Progenitor cell of endocrine pancreas (in vitro differentiated cells): ENCODE results near the gene LRRC58. TPM values are rescaled to one million over a fixed set of nuclear protein-coding genes. Genes with fewer than 3 reads are reported as not detected.
"Not testable (repeated sequence)": the region's sequence is repeated elsewhere in the genome, so short reads cannot be mapped to it uniquely, and the experiment has no call there.

ENCODE experiments used
- DNase-seq: peaks from one replicate; pipeline ENCODE4 v3.0.0; 2021; ENCODE audit warnings: low spot score; ENCODE audit not compliant: unreplicated experiment
- H3K27ac Mint-ChIP-seq: 2 replicates; pipeline ENCODE4 v1.8.0; 2021; ENCODE audit warnings: mild to moderate bottlenecking, moderate library complexity, mixed read lengths
- H3K27me3 Mint-ChIP-seq: 2 replicates; pipeline ENCODE4 v1.8.0; 2021; ENCODE audit warnings: mixed read lengths
- H3K36me3 Mint-ChIP-seq: 2 replicates; pipeline ENCODE4 v1.8.0; 2022; ENCODE audit warnings: mixed read lengths; ENCODE audit not compliant: insufficient read depth
- H3K4me1 Mint-ChIP-seq: 2 replicates; pipeline ENCODE4 v1.8.0; 2021; ENCODE audit warnings: low read depth, mixed read lengths
- H3K4me3 Mint-ChIP-seq: 2 replicates; pipeline ENCODE4 v1.8.0; 2021; ENCODE audit warnings: low read depth, mild to moderate bottlenecking, moderate library complexity, mixed read lengths
- H3K9me3 Mint-ChIP-seq: 2 replicates; pipeline ENCODE4 v1.8.0; 2021; ENCODE audit warnings: low read depth, mixed read lengths
- total RNA-seq: library from RNA; stranded (reverse); gene quantifications from 2 replicates; pipeline ENCODE4 v1.2.1, GENCODE V29; 2021
- TF ChIP-seq, protein P1 (sequence below): fragments of 200-600 bp; sonication (generic); IDR thresholded peaks from one replicate; pipeline ENCODE4 v1.5.0; 2021; ENCODE audit warnings: antibody characterized with exemption, mild to moderate bottlenecking; ENCODE audit not compliant: unreplicated experiment

The LRRC58 gene
- total RNA-seq, 1 donor from 2014 or later: 14.0 TPM

- no peaks in the 10 kb centered on the region for H3K36me3 Mint-ChIP-seq
- DNase-seq: no peak
- TF ChIP-seq, protein P1, sequence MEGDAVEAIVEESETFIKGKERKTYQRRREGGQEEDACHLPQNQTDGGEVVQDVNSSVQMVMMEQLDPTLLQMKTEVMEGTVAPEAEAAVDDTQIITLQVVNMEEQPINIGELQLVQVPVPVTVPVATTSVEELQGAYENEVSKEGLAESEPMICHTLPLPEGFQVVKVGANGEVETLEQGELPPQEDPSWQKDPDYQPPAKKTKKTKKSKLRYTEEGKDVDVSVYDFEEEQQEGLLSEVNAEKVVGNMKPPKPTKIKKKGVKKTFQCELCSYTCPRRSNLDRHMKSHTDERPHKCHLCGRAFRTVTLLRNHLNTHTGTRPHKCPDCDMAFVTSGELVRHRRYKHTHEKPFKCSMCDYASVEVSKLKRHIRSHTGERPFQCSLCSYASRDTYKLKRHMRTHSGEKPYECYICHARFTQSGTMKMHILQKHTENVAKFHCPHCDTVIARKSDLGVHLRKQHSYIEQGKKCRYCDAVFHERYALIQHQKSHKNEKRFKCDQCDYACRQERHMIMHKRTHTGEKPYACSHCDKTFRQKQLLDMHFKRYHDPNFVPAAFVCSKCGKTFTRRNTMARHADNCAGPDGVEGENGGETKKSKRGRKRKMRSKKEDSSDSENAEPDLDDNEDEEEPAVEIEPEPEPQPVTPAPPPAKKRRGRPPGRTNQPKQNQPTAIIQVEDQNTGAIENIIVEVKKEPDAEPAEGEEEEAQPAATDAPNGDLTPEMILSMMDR: no peak
These were observed 33.8 kb upstream of the LRRC58 start for GRCh38 chr3:120382941-120383447.

GRCh38 chr3:120381503-120381902 lies 32.3 kb upstream of the LRRC58 start:
- Mint-ChIP-seq H3K36me3 (no peaks in the 10 kb centered on the region), H3K27me3 (no peaks in the 10 kb centered on the region), H3K4me1 (no peaks in the 10 kb centered on the region), H3K27ac (no peak overlapping the region), H3K4me3 (no peak overlapping the region), H3K9me3 (peaks cover 3% of the 10 kb centered on the region)
- DNase-seq: no peak
- TF ChIP-seq, protein P1: no peak

More at GRCh38 chr3:120382941-120383447, 33.8 kb upstream of the LRRC58 start:
- H3K27me3 Mint-ChIP-seq: no peaks in the 10 kb centered on the region
- no peak overlapping the region for H3K4me3 Mint-ChIP-seq
- no peak overlapping the region for H3K27ac Mint-ChIP-seq
- peaks cover 3% of the 10 kb centered on the region for H3K9me3 Mint-ChIP-seq
- H3K4me1 Mint-ChIP-seq: no peaks in the 10 kb centered on the region

DNA sequence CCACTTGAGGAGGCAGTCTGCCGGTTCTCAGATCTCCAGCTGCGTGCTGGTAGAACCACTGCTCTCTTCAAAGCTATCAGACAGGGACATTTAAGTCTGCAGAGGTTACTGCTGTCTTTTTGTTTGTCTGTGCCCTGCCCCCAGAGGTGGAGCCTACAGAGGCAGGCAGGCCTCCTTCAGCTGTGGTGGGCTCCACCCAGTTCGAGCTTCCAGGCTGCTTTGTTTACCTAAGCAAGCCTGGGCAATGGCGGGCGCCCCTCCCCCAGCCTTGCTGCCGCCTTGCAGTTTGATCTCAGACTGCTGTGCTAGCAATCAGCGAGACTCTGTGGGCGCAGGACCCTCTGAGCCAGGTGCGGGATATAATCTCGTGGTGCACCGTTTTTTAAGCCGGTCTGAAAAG lies 28.8 kb upstream of the LRRC58 start:
- not testable (repeated sequence) for H3K4me1 Mint-ChIP-seq, H3K4me3 Mint-ChIP-seq, DNase-seq, H3K27ac Mint-ChIP-seq, H3K9me3 Mint-ChIP-seq, H3K36me3 Mint-ChIP-seq, H3K27me3 Mint-ChIP-seq

DNA sequence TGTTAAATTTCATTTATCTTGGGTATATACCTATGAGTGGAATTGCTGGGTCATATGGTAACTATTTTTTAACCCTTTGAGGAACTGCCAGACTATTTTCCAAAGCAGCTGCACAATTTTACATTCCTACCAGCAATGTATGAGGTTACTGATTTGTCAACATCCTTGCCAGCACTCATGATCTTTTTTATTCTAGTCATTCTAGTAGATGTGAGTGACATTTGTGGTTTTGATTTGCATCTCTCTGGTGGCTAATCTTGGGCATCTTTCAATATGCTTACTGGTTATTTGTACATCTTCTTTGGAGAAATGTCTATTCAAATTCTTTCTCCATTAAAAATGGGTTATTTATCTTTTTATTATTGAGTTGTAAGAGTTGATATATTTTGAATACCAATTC lies 21.3 kb upstream of the LRRC58 start:
- Mint-ChIP-seq H3K27ac (no peak overlapping the region), H3K4me1 (peaks cover 14% of the 10 kb centered on the region)

DNA sequence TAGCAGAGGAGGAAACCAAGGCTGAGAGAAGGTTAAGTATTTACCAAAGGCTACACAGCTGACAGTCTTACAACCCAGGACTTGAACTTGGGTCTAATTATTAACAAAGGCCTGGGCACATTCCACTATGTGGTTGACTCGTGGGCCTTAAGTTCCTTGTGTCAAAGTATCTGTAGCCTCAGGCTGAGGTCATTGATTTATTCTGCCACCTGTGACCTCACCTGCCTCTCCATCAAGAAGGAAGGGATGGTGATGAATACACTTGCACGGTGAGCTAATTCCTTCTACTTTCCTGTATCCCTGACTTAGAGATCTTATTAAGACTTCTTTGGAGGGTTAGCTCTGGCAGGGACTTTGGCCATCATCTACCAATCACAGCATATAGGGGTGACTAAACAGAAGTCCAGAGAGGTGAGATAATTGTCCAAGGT lies 19.9 kb upstream of the LRRC58 start:
- H3K4me1 Mint-ChIP-seq: peaks cover 14% of the 10 kb centered on the region
- H3K27ac Mint-ChIP-seq: peak overlapping the region; percentile 94
- H3K36me3 Mint-ChIP-seq: no peaks in the 10 kb centered on the region
- H3K9me3 Mint-ChIP-seq: no peaks in the 10 kb centered on the region
- no peak overlapping the region for H3K4me3 Mint-ChIP-seq
- peaks cover 5% of the 10 kb centered on the region for H3K27me3 Mint-ChIP-seq
- TF ChIP-seq, protein P1: no peak
- peak; percentile 10 for DNase-seq

More for the DNA sequence above, 21.3 kb upstream of the LRRC58 start:
- peaks cover 5% of the 10 kb centered on the region for H3K27me3 Mint-ChIP-seq
- TF ChIP-seq, protein P1: no peak
- no peak overlapping the region for H3K4me3 Mint-ChIP-seq
- DNase-seq: no peak
- H3K36me3 Mint-ChIP-seq: no peaks in the 10 kb centered on the region
- H3K9me3 Mint-ChIP-seq: no peaks in the 10 kb centered on the region

DNA sequence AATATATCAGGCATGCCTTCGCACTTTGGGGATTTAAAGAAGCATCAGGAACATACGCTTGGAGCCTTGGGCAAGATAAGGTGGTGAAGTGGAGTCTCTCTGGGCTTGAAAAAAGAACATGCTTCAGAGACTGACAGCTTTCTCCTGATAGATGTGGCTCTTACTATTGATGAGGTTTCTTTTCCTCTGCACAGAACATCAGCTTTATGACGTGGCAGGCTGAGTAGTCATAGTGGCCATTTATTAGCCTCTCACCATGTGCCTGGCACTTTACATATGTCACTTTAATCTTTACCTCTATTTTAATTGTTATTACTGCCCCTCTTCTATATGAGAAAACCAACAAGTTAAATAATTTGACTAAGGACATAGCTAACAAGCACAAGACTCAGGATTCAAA lies 19.0 kb upstream of the LRRC58 start:
- TF ChIP-seq, protein P1: no peak
- no peaks in the 10 kb centered on the region for H3K36me3 Mint-ChIP-seq
- H3K4me1 Mint-ChIP-seq: peaks cover 14% of the 10 kb centered on the region
- H3K4me3 Mint-ChIP-seq: no peak overlapping the region
- H3K9me3 Mint-ChIP-seq: no peaks in the 10 kb centered on the region
- peak overlapping the region; percentile 7 for H3K27ac Mint-ChIP-seq
- peaks cover 5% of the 10 kb centered on the region for H3K27me3 Mint-ChIP-seq
- no peak for DNase-seq
